Transverse colon (tissue), 4 donors: ENCODE results near the gene DNAJB1.

Experiments
- POLR2A ChIP-seq: fragments of 450-650 bp; IDR thresholded peaks from one replicate; pipeline ENCODE4 v1.6.1; 2016; ENCODE audit warnings: antibody characterized with exemption, mild to moderate bottlenecking, moderate library complexity
- POLR2AphosphoS5 ChIP-seq, 3 donors: sonication (generic); formaldehyde crosslinking; IDR thresholded peaks; one replicate each; pipeline ENCODE4 v1.6.1; 2016; ENCODE audit warnings: antibody characterized with exemption in 3 of 3
- TF ChIP-seq, protein P1 (sequence below), 5 experiments: fragments of 200-600 bp in 3 of 5; fragments of 450-650 bp in 2 of 5; sonication (generic) in 3 of 5; IDR thresholded peaks; 1 replicate in 2 of 5; 2 replicates in 3 of 5; pipeline ENCODE4 v1.5.1; 2016 to 2017; ENCODE audit warnings: antibody characterized with exemption in 5 of 5, inconsistent platforms in 3 of 5, mild to moderate bottlenecking in 2 of 5, moderate library complexity in 1 of 5

DNA sequence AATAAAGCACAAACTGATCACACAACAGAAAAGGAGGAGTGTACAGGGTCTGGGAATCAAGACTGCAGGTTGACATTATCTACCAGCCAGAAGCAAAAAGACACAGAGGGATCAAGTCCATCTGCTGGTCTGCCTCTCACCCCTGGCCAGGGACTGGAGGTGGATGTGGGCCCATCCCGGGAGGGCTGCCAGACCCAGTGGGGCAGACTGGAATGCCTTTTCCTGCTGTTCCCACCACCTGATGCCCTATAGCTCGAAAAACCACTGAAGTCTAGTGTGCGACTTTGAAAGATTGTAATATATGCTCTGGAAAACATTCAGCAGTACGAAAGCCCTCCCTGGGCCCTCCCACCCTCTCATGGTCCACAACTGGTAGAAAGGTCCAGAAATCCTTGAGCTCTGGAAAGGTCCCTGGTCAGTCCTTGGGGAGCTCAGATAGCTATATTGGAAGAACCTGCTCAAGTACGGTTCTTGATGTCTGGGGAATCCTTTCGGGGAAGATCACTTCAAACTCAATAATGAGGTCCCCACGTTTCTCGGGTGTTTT is 2.6 kb downstream of the DNAJB1 start:
- no peak for TF ChIP-seq POLR2AphosphoS5 (IDR thresholded peaks at IDR 0.05)
- TF ChIP-seq, protein P1, sequence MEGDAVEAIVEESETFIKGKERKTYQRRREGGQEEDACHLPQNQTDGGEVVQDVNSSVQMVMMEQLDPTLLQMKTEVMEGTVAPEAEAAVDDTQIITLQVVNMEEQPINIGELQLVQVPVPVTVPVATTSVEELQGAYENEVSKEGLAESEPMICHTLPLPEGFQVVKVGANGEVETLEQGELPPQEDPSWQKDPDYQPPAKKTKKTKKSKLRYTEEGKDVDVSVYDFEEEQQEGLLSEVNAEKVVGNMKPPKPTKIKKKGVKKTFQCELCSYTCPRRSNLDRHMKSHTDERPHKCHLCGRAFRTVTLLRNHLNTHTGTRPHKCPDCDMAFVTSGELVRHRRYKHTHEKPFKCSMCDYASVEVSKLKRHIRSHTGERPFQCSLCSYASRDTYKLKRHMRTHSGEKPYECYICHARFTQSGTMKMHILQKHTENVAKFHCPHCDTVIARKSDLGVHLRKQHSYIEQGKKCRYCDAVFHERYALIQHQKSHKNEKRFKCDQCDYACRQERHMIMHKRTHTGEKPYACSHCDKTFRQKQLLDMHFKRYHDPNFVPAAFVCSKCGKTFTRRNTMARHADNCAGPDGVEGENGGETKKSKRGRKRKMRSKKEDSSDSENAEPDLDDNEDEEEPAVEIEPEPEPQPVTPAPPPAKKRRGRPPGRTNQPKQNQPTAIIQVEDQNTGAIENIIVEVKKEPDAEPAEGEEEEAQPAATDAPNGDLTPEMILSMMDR (IDR thresholded peaks at IDR 0.05) = no peak
- no peak for TF ChIP-seq POLR2A
